NCI-H2107 (cell line): Measurements from ENCODE around the gene PPP3CB.

ENCODE experiments used
- DNase-seq: peaks from one replicate; lab custom pipeline; 2025; lab: John Stamatoyannopoulos, UW

Gene PPP3CB

GRCh38 chr10:73480158-73480557 is 15.7 kb downstream of the PPP3CB start:
- no peak for DNase-seq

GRCh38 chr10:73478636-73479035 is 17.2 kb downstream of the PPP3CB start:
- DNase-seq, result no peak

- no peak for DNase-seq
Observed at GRCh38 chr10:73471226-73471625, 24.6 kb downstream of the PPP3CB start.

- DNase-seq, result no peak
Observed at GRCh38 chr10:73469579-73469978, 26.2 kb downstream of the PPP3CB start.

- DNase-seq, result no peak
Observed at GRCh38 chr10:73467206-73467605, 28.6 kb downstream of the PPP3CB start.

GRCh38 chr10:73465978-73466726 is 29.7 kb downstream of the PPP3CB start:
- DNase-seq, result no peak

GRCh38 chr10:73460897-73461296 is 34.9 kb downstream of the PPP3CB start:
- no peak for DNase-seq

- no peak for DNase-seq
Observed at GRCh38 chr10:73459683-73460314, 36.0 kb downstream of the PPP3CB start.

GRCh38 chr10:73456187-73456890 is 39.5 kb downstream of the PPP3CB start:
- no peak for DNase-seq

- DNase-seq, result no peak
Observed at GRCh38 chr10:73449113-73449512, 46.7 kb downstream of the PPP3CB start.

GRCh38 chr10:73448384-73448783 is 47.4 kb downstream of the PPP3CB start:
- no peak for DNase-seq

- no peak for DNase-seq
Observed at GRCh38 chr10:73446926-73447325, 48.9 kb downstream of the PPP3CB start.

- DNase-seq, result no peak
Observed at GRCh38 chr10:73444457-73444856, 51.4 kb downstream of the PPP3CB start.

GRCh38 chr10:73439605-73440312 is 56.1 kb downstream of the PPP3CB start:
- DNase-seq, result no peak

- DNase-seq, result no peak
Observed at GRCh38 chr10:73439055-73439454, 56.8 kb downstream of the PPP3CB start.

- no peak for DNase-seq
Observed at GRCh38 chr10:73433538-73433867, 62.3 kb downstream of the PPP3CB start, which contains the start of gene MSS51. TSS of gene MSS51 (minus strand) at chr10:73433561. CDS start at chr10:73428284, 5,277 bp downstream.

GRCh38 chr10:73432646-73433537 is 62.9 kb downstream of the PPP3CB start:
- no peak for DNase-seq

- DNase-seq, result no peak
Observed at GRCh38 chr10:73426318-73426717, 69.5 kb downstream of the PPP3CB start.

- no peak for DNase-seq
Observed at GRCh38 chr10:73424478-73424877, 71.3 kb downstream of the PPP3CB start.

GRCh38 chr10:73423309-73423708 is 72.5 kb downstream of the PPP3CB start:
- no peak for DNase-seq

- DNase-seq, result no peak
Observed at GRCh38 chr10:73416571-73416970, 79.3 kb downstream of the PPP3CB start.
